Fibroblast of lung (primary cell): Measurements from ENCODE around the gene NOX4. TPM values are rescaled to one million over a fixed set of nuclear protein-coding genes. Genes with fewer than 3 reads are reported as not detected.
"Not testable (repeated sequence)": the region's sequence is repeated elsewhere in the genome, so short reads cannot be mapped to it uniquely, and the experiment has no call there.

Experiments
- DNase-seq, 2 donors: peaks; one replicate each; pipeline versions ENCODE4 v3.0.0 to v3.0.0-alpha.2; 2010; ENCODE audit warnings: low read depth in 2 of 2
- H2AFZ ChIP-seq: 2 replicates; pipeline ENCODE4 v1.5.1; 2012; ENCODE audit warnings: low read length, control low read depth, inconsistent platforms
- H3K27ac ChIP-seq: 2 replicates; pipeline ENCODE4 v1.5.1; 2011; ENCODE audit warnings: low read length, control low read depth; ENCODE audit not compliant: insufficient read depth
- H3K27me3 ChIP-seq: 2 replicates; pipeline ENCODE4 v1.5.1; 2011; ENCODE audit warnings: mild to moderate bottlenecking, low read length; ENCODE audit not compliant: control insufficient read depth, insufficient read depth
- H3K36me3 ChIP-seq: 2 replicates; pipeline ENCODE4 v1.5.1; 2011; ENCODE audit warnings: low read length; ENCODE audit not compliant: control insufficient read depth, insufficient read depth
- H3K4me1 ChIP-seq: 2 replicates; pipeline ENCODE4 v1.5.1; 2011; ENCODE audit warnings: low read length; ENCODE audit not compliant: control insufficient read depth, insufficient read depth; ENCODE audit errors: extremely low read depth
- H3K4me2 ChIP-seq: 2 replicates; pipeline ENCODE4 v1.5.1; 2011; ENCODE audit warnings: low read length, control low read depth; ENCODE audit not compliant: insufficient read depth; ENCODE audit errors: extremely low read depth
- H3K4me3 ChIP-seq, 4 experiments: fragments of 200-600 bp in 1 of 4; sonication (generic) in 1 of 4; replicated peaks in 1 of 4; 2 replicates each; pipeline ENCODE4 v1.5.1; 2011 to 2016; ENCODE audit warnings: low read length in 4 of 4, low read depth in 3 of 4, mild to moderate bottlenecking in 3 of 4, control low read depth in 2 of 4, inconsistent platforms in 1 of 4, mixed read lengths in 1 of 4; ENCODE audit not compliant: insufficient read depth in 1 of 4; ENCODE audit errors: control extremely low read depth in 1 of 4
- H3K79me2 ChIP-seq: 2 replicates; pipeline ENCODE4 v1.5.1; 2012; ENCODE audit warnings: mild to moderate bottlenecking, low read length, inconsistent platforms; ENCODE audit not compliant: control insufficient read depth, insufficient read depth
- H3K9ac ChIP-seq: 2 replicates; pipeline ENCODE4 v1.5.1; 2011; ENCODE audit warnings: mild to moderate bottlenecking, low read length, control low read depth; ENCODE audit not compliant: insufficient read depth
- H3K9me3 ChIP-seq: 2 replicates; pipeline ENCODE4 v1.5.1; 2012; ENCODE audit warnings: low read depth, low read length; ENCODE audit not compliant: control insufficient read depth, insufficient read depth
- H4K20me1 ChIP-seq: 2 replicates; pipeline ENCODE4 v1.5.1; 2011; ENCODE audit warnings: low read length; ENCODE audit not compliant: control insufficient read depth, insufficient read depth; ENCODE audit errors: extremely low read depth
- EZH2 ChIP-seq: IDR thresholded peaks from 2 replicates; pipeline ENCODE4 v1.5.1; 2012; ENCODE audit warnings: low read length, control low read depth, mild to moderate bottlenecking; ENCODE audit errors: missing control alignments
- polyA plus RNA-seq, 2 donors: library from polyadenylated mRNA; depleted of rRNA in 1 of 2; stranded (reverse) in 1 of 2; unstranded in 1 of 2; fragments of >200 nt; gene quantifications; 2 replicates each; pipeline ENCODE4 v1.2.1, GENCODE V29; 2011 to 2012; ENCODE audit warnings: missing spikeins in 1 of 2
- total RNA-seq: library from RNA; depleted of rRNA; stranded (reverse); fragments of >200 nt; gene quantifications from 2 replicates; pipeline ENCODE4 v1.2.1, GENCODE V29; 2014
- TF ChIP-seq, protein P1 (sequence below), 2 donors: IDR thresholded peaks in 1 of 2; conservative IDR thresholded peaks in 1 of 2; 1 replicate in 1 of 2; 2 replicates in 1 of 2; pipeline ENCODE4 v1.5.1; 2011 to 2012; ENCODE audit warnings: low read length in 2 of 2, control low read depth in 1 of 2, inconsistent platforms in 1 of 2, low read depth in 1 of 2, mild to moderate bottlenecking in 1 of 2

NOX4 gene
- total and polyA plus RNA-seq, 2 donors (not counting 1 experiment from before 2014, with no cell fraction given) = 0.49 to 0.50 TPM

DNA sequence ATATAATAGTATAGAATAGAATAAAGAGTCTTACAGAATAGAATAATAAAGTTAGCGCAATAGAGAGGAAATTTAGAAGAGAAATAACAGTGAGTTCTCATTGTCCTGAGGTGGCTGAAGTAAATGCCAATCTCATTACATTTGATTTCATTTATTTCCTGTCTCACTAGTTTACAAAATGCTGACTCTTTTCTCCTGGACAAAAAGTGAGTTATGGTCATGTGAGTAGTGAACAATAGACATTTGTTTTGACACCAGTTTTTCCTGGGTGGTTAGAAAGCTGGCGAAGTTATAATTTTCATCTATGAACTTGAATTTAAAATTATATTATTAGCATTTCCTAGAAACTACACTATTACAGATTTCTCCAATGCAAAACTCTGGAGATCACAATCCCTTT lies 169.8 kb downstream of the NOX4 start:
- no peak overlapping the region for H3K9ac ChIP-seq
- H3K4me1 ChIP-seq = no peaks in the 10 kb centered on the region
- H3K4me3 ChIP-seq = no peak overlapping the region
- TF ChIP-seq, protein P1, sequence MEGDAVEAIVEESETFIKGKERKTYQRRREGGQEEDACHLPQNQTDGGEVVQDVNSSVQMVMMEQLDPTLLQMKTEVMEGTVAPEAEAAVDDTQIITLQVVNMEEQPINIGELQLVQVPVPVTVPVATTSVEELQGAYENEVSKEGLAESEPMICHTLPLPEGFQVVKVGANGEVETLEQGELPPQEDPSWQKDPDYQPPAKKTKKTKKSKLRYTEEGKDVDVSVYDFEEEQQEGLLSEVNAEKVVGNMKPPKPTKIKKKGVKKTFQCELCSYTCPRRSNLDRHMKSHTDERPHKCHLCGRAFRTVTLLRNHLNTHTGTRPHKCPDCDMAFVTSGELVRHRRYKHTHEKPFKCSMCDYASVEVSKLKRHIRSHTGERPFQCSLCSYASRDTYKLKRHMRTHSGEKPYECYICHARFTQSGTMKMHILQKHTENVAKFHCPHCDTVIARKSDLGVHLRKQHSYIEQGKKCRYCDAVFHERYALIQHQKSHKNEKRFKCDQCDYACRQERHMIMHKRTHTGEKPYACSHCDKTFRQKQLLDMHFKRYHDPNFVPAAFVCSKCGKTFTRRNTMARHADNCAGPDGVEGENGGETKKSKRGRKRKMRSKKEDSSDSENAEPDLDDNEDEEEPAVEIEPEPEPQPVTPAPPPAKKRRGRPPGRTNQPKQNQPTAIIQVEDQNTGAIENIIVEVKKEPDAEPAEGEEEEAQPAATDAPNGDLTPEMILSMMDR (conservative IDR thresholded peaks at IDR 0.05 in 1 of 2, IDR thresholded peaks at IDR 0.05 in 1 of 2; ENCODE audit: low read depth in 1 of 2, low read length in 2 of 2) = no peak
- TF ChIP-seq EZH2 = no peak
- H3K27me3 ChIP-seq = no peaks in the 10 kb centered on the region
- H4K20me1 ChIP-seq = no peaks in the 10 kb centered on the region
- no peaks in the 10 kb centered on the region for H3K9me3 ChIP-seq
- no peaks in the 10 kb centered on the region for H3K36me3 ChIP-seq
- DNase-seq = no peak
- H3K27ac ChIP-seq = no peak overlapping the region
- no peaks in the 10 kb centered on the region for H3K79me2 ChIP-seq
- H2AFZ ChIP-seq = no peak overlapping the region
- H3K4me2 ChIP-seq = no peak overlapping the region

DNA sequence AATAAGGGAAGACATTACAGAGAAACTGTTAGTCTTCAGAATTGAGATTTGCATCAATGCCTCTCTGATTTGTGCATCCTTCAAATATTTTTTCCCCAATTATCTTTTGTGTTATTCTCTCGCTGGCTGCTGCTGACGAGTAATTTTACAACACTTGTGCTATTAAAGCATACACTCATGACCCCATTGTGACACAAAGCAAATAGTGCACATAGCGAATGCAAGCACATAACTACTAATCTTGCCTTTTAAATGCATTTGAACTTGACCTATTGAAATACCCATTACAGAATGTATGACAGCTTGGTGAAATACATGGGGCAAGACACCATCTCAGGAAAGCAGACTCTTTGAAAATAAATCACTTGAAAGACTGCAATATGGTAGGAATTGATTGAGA lies 180.6 kb downstream of the NOX4 start:
- H3K27ac ChIP-seq, H3K9me3 ChIP-seq, H3K27me3 ChIP-seq, H3K9ac ChIP-seq, H3K4me3 ChIP-seq, H3K4me2 ChIP-seq, H3K4me1 ChIP-seq, H2AFZ ChIP-seq, H3K36me3 ChIP-seq, H3K79me2 ChIP-seq, H4K20me1 ChIP-seq, DNase-seq: not testable (repeated sequence)

DNA sequence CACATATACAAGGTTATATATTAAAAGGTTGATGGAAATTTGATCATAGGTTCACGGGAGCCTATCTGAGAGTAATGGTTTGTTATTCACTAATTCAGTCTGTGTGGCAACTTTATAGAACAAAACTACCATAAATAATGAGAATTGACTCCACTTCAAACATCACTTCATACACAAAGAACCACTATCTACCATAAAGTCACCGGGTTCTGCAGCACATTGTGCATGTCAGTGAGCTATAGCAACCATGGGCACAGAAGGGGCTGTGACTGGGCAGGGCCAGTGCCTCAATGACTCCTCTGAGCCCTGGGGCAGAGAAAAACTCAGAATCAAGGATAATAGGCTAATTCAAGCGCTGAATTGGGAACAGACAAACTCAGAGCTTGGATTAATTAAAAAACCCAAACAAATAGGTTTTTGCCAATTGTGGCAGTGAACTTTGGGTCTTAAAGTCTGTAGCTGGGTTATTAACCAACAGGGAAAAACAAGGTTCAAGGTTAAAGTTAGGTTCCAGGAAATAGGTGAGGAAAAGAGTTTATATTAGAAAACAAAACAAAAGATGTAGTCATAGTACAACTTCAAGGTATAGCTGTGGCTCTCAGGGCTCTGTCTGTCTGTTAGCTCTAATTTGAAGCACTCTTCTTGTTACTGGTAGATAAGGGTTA lies 181.7 kb downstream of the NOX4 start:
- not testable (repeated sequence) for H3K4me1 ChIP-seq, H3K79me2 ChIP-seq, H3K36me3 ChIP-seq, H3K27me3 ChIP-seq, H3K4me3 ChIP-seq, H3K9me3 ChIP-seq, H3K4me2 ChIP-seq, H4K20me1 ChIP-seq, DNase-seq, H3K9ac ChIP-seq, H2AFZ ChIP-seq, H3K27ac ChIP-seq

DNA sequence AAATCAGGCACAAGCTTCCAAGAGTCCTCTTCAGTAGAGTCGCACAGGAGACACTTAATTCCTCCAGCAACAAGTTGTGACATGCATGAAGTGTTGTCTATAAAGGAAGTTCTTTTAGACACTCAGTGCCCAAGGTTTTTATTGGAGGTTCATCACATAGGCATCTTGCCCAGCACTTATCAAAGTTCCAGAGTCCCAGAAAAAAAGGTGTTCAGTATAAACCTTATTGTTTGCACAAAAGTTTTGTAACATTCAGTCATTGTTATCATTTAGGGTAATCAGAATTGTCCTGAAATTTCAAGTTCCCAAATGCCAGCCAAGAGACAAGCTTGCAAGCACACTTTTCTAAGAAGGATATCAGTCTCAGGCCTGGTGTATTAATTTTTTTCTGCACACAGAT lies 182.9 kb downstream of the NOX4 start:
- H3K79me2 ChIP-seq, H3K27ac ChIP-seq, DNase-seq, H3K27me3 ChIP-seq, H3K9me3 ChIP-seq, H3K4me2 ChIP-seq, H2AFZ ChIP-seq, H3K4me1 ChIP-seq, H3K4me3 ChIP-seq, H3K36me3 ChIP-seq, H4K20me1 ChIP-seq, H3K9ac ChIP-seq: not testable (repeated sequence)

DNA sequence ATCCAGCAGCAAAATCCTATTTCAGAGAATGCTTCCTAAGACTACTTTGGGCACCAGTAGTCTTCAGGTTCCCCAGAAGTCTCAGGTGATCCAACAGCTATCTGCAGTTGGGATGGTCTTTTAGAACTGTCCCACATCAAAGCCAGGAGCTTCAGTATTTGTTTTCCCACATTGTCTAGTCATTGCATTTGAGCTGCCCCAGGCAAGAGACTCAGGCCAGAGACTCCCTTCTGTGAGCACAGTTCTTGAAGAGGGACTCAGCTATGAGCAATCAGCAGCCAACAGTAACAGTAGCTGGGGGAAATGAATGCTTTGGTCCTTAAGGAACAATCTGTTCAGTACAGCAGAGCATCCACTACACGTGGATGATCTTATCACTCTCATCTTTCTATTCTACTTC lies 188.1 kb downstream of the NOX4 start:
- not testable (repeated sequence) for H3K9me3 ChIP-seq, H4K20me1 ChIP-seq, H3K9ac ChIP-seq, H3K27ac ChIP-seq, H3K36me3 ChIP-seq, H3K27me3 ChIP-seq, H3K79me2 ChIP-seq, H3K4me2 ChIP-seq, H3K4me1 ChIP-seq, DNase-seq, H3K4me3 ChIP-seq, H2AFZ ChIP-seq

DNA sequence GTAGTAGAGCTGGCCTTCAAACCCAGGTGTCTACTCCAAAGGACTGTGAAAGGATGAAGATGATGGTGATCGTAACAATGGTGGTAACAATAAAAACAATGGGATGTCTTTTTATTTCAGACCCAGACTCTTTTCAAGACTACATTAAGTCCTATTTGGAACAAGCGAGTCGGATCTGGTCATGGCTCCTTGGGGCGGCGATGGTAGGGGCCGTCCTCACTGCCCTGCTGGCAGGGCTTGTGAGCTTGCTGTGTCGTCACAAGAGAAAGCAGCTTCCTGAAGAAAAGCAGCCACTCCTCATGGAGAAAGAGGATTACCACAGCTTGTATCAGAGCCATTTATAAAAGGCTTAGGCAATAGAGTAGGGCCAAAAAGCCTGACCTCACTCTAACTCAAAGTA lies 196.2 kb downstream of the NOX4 start:
- H3K9me3 ChIP-seq, H3K4me2 ChIP-seq, H3K79me2 ChIP-seq, H3K4me1 ChIP-seq, DNase-seq, H3K4me3 ChIP-seq, H2AFZ ChIP-seq, H4K20me1 ChIP-seq, H3K9ac ChIP-seq, H3K27me3 ChIP-seq, H3K36me3 ChIP-seq, H3K27ac ChIP-seq: not testable (repeated sequence)
